Testis (tissue), 3 donors: ENCODE measurements around the gene CKS1B. TPM values are rescaled to one million over a fixed set of nuclear protein-coding genes. Genes with fewer than 3 reads are reported as not detected.

Experiments used
- DNase-seq: peaks from one replicate; pipeline ENCODE4 v3.0.0-alpha.2; 2019
- H3K27ac ChIP-seq, 2 donors: fragments of 200-600 bp; sonication (generic); one replicate each; pipeline ENCODE4 v1.5.1; 2019
- H3K27me3 ChIP-seq: fragments of 200-600 bp; sonication (generic); one replicate; pipeline ENCODE4 v1.5.1; 2019
- H3K36me3 ChIP-seq: fragments of 200-600 bp; sonication (generic); one replicate; pipeline ENCODE4 v1.5.1; 2017; ENCODE audit warnings: low read depth; ENCODE audit errors: missing control alignments
- H3K4me1 ChIP-seq: fragments of 200-600 bp; sonication (generic); one replicate; pipeline ENCODE4 v1.5.1; 2019
- H3K4me3 ChIP-seq, 2 donors: fragments of 200-600 bp; sonication (generic); one replicate each; pipeline ENCODE4 v1.5.1; 2017 to 2019
- H3K9me3 ChIP-seq: fragments of 200-600 bp; sonication (generic); one replicate; pipeline ENCODE4 v1.5.1; 2017
- CTCF ChIP-seq, 3 experiments: fragments of 450-650 bp in 2 of 3; fragments of 200-600 bp in 1 of 3; sonication (generic) in 1 of 3; IDR thresholded peaks; one replicate each; pipeline ENCODE4 v1.5.1; 2016 to 2019; ENCODE audit warnings: antibody characterized with exemption in 3 of 3, mild to moderate bottlenecking in 2 of 3, moderate library complexity in 1 of 3
- POLR2A ChIP-seq: fragments of 450-650 bp; IDR thresholded peaks from one replicate; pipeline ENCODE4 v1.6.1; 2017; ENCODE audit warnings: antibody characterized with exemption, mild to moderate bottlenecking, moderate library complexity
- WGBS, 2 donors: methylation state at CpG; one replicate each; pipeline ENCODE4 v1.1.5; 2018; 5-methylcytosine and 5-hydroxymethylcytosine counted together
- intact Hi-C: fragments of 100-400 bp; cut with DNase I; formaldehyde crosslinking; loops from one replicate; pipeline ENCODE4 v1.15.1; 2023; ENCODE audit warnings: low total_unique reads
- polyA plus RNA-seq: library from polyadenylated mRNA; stranded (reverse); fragments of 350-450 nt; fragmentation: Illumina TruSeq; extraction: RNeasy Lipid Tissue Mini Kit (QIAGEN cat#74804); gene quantifications from one replicate; pipeline ENCODE4 v1.2.3, GENCODE V29; 2014; ENCODE audit warnings: low read depth, low replicate concordance; ENCODE audit not compliant: insufficient read depth
- total RNA-seq, 2 donors: library from RNA; depleted of rRNA; stranded (reverse); fragments of >200 nt; gene quantifications; one replicate each; pipeline ENCODE4 v1.2.3, GENCODE V29; 2016

CKS1B gene
- total and polyA plus RNA-seq, 3 donors from 2014 or later, result 45.5 to 100 (median 84.3) TPM

- intact Hi-C loops, result no loop called here
- Histone ChIP-seq H3K4me3 (peak overlapping the region; percentile 77 to 84), H3K36me3 (no peaks in the 10 kb centered on the region), H3K27ac (peak overlapping the region; percentile 98), H3K4me1 (peaks cover 31% of the 10 kb centered on the region), H3K9me3 (no peaks in the 10 kb centered on the region), H3K27me3 (no peaks in the 10 kb centered on the region)
- WGBS, 2 donors, result 0% methylated on average over 1 to 11 of the region's 11 CpGs
- no peak for TF ChIP-seq POLR2A
- TF ChIP-seq CTCF (IDR thresholded peaks at IDR 0.05), result no peak
- no peak for DNase-seq
These were observed 26.9 kb downstream of the CKS1B start for GRCh38 chr1:155001425-155001674.

- intact Hi-C loops, result no loop called here
These were observed 27.4 kb downstream of the CKS1B start for GRCh38 chr1:155001675-155002463.

GRCh38 chr1:155002464-155003226, 28.2 kb downstream of the CKS1B start, which contains the start of gene ZBTB7B:
Gene ZBTB7B (plus strand): TSS chr1:155002802. CDS start chr1:155014661, 11,859 bp downstream.
- Histone ChIP-seq H3K27me3 (no peaks in the 10 kb centered on the region), H3K9me3 (no peaks in the 10 kb centered on the region), H3K36me3 (no peaks in the 10 kb centered on the region), H3K4me3 (peak within 1 kb of the TSS; percentile 77 to 84), H3K4me1 (peaks cover 31% of the 10 kb centered on the region), H3K27ac (peak within 1 kb of the TSS; percentile 98)
- WGBS, 2 donors, result 0 to 1% methylated on average over 9 to 32 of the region's 35 CpGs
- no peak for DNase-seq
- intact Hi-C loops, result no loop called here
- TF ChIP-seq POLR2A (no peak), CTCF (IDR thresholded peaks at IDR 0.05) (no peak)

More at GRCh38 chr1:155001675-155002463, 27.4 kb downstream of the CKS1B start:
- Histone ChIP-seq H3K4me3 (peak overlapping the region; percentile 77 to 84), H3K27ac (peak overlapping the region; percentile 98), H3K4me1 (peaks cover 31% of the 10 kb centered on the region), H3K9me3 (no peaks in the 10 kb centered on the region), H3K36me3 (no peaks in the 10 kb centered on the region), H3K27me3 (no peaks in the 10 kb centered on the region)
- DNase-seq, result peak; percentile 100
- TF ChIP-seq POLR2A (peak; percentile 53), CTCF (IDR thresholded peaks at IDR 0.05) (peak in 2 of 3 experiments; percentile 17 to 25)
- WGBS, 2 donors, result 1% methylated on average over 23 to 37 of the region's 38 CpGs

GRCh38 chr1:155003227-155003765, 28.8 kb downstream of the CKS1B start:
- Histone ChIP-seq H3K4me1 (peaks cover 31% of the 10 kb centered on the region), H3K27me3 (no peaks in the 10 kb centered on the region), H3K36me3 (no peaks in the 10 kb centered on the region), H3K9me3 (no peaks in the 10 kb centered on the region), H3K27ac (peak overlapping the region; percentile 91 to 98), H3K4me3 (peak overlapping the region; percentile 77 to 84)
- 0 to 1% methylated on average over 24 to 36 of the region's 37 CpGs for WGBS, 2 donors
- intact Hi-C loops, result no loop called here
- TF ChIP-seq POLR2A (no peak), CTCF (IDR thresholded peaks at IDR 0.05) (no peak)
- DNase-seq, result peak; percentile 38
